ENCODE measurements around the gene CAMTA1.

Gene CAMTA1

DNA sequence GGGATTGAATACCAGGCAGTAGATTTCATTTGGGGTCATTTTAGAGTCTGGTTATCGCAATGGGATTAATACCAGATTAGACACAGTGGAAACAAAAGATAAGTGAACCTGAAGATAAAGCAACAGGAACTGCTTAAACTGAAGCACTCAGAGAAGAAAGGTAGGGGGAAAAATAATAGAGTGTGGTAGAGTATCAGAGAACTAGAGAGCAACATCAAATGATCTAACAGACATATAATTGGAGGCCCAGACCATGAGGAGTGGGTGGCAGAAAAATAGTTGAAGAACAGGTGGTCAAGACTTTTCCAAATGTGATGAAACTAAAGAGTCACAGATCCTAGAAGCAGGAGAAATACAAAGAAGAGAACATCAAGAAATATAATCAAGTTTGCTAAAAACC lies 484.3 kb downstream of the CAMTA1 start:
- TF ChIP-seq, protein P1, sequence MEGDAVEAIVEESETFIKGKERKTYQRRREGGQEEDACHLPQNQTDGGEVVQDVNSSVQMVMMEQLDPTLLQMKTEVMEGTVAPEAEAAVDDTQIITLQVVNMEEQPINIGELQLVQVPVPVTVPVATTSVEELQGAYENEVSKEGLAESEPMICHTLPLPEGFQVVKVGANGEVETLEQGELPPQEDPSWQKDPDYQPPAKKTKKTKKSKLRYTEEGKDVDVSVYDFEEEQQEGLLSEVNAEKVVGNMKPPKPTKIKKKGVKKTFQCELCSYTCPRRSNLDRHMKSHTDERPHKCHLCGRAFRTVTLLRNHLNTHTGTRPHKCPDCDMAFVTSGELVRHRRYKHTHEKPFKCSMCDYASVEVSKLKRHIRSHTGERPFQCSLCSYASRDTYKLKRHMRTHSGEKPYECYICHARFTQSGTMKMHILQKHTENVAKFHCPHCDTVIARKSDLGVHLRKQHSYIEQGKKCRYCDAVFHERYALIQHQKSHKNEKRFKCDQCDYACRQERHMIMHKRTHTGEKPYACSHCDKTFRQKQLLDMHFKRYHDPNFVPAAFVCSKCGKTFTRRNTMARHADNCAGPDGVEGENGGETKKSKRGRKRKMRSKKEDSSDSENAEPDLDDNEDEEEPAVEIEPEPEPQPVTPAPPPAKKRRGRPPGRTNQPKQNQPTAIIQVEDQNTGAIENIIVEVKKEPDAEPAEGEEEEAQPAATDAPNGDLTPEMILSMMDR (IDR thresholded peaks at IDR 0.05; ENCODE audit: insufficient read depth, low read depth, low read length, missing control alignments), result no peak
- no peak overlapping the region for H3K4me3 ChIP-seq (ENCODE audit: low read depth, low read length)
- DNase-seq (ENCODE audit: low read depth), result no peak

DNA sequence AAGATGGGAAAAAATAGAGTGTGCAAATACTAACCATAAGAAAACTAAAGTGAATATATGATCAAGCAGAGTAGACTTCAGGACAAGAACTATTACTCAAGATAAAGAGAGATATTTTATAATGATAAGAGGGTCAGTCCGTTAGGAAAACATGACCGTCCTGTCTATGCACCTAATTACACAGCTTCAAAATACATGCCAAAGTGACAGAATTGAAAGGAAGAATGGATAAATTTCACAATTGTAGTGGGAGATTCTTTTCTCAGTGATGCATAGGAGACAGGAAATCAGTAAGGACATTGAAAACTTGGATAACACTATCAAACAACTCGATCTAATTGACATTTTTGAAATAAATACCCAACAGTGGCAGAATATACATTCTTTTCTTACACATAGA lies 489.0 kb downstream of the CAMTA1 start:
- DNase-seq (ENCODE audit: low read depth), result no peak

DNA sequence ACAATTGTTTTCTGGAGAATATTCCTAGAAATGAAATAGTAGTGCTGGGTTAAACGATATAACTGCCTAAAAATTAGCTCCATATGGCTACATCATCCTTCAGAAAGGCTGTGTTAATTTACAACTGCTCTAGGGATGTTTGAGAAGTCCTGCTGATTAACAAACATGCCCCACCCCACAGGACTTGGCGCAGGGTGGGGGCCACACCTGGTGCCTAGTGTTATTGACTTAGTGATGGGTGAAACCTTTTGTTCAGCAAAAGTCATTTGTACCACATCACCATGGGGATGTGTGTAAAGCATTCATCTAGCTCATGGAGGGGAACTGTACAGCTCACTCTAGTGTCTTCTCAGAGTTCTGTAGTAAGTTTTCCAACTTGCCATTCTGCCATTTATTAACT lies 492.8 kb downstream of the CAMTA1 start:
- H3K4me3 ChIP-seq (ENCODE audit: low read depth, low read length), result no peak overlapping the region
- TF ChIP-seq, protein P1 (IDR thresholded peaks at IDR 0.05; ENCODE audit: insufficient read depth, low read depth, low read length, missing control alignments), result no peak
- DNase-seq (ENCODE audit: low read depth), result no peak

More for the DNA sequence above, 489.0 kb downstream of the CAMTA1 start:
- TF ChIP-seq, protein P1 (IDR thresholded peaks at IDR 0.05; ENCODE audit: insufficient read depth, low read depth, low read length, missing control alignments), result no peak
- H3K4me3 ChIP-seq (ENCODE audit: low read depth, low read length), result no peak overlapping the region

DNA sequence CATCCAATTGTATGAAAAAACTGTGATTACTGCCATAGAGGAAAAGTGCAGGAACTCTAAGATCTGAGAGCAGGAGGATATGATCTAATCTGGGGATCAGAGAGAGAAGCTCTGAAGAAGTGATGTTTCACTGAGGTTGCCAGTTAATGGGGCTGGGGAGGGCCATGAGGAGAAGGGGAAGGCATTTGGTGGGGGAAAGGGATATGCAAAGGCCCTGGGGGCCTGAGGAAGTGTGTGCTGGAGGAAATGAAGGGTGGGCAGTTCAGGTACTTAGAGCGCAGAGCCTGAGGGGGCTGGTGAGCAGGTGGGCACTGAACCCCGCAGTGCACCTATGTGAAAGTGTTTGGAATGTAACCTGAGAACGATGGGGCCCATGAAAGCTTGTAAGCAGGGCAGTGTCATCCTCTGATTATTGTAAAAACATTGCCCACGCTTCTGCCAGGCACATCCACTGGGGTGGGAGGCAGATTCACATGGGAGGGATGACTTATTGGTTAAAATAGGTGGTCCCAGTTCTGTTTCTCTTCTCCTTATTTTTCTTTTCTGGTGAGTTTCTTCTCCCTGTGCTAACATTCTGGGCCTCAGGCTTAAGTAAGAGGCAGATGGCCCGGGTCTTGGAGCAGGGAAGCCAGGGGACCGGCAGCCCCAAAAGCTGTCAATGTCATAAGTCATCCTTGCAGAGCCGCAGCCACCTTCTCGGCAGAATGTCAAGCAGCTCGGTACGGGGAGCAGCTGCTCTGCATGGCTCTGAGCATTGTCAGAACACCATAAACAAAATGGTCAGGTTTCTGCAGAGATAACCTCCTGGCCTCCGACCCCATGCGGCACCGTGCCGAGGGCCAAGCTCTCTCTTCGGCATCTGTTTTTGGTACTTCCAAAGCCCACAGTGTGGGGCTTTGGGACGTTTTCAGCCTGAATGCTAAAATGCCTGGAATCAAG lies 493.8 kb downstream of the CAMTA1 start:
- no peak overlapping the region for H3K4me3 ChIP-seq (ENCODE audit: low read depth, low read length)
- no peak for DNase-seq (ENCODE audit: low read depth)
- TF ChIP-seq, protein P1 (IDR thresholded peaks at IDR 0.05; ENCODE audit: insufficient read depth, low read depth, low read length, missing control alignments), result no peak

DNA sequence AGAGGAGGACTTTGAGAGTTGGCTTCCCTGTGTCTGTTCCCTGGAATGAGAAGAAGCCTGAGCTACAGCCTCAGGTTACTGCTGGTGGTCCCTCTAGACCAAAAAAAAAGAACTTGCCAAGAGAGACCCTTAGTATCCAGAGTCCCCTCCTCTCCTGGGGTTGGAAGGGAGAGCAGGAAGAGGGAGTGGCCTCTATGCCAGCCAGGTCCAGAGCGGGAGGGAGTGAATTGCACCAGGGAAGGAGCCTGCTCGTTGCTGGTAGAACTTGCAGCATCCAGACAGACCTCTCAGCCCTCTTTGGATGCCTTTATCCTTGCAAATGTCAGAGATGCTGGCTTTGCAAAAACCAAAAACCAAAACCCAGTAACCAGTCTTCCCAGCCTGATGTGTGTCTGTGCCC lies 494.5 kb downstream of the CAMTA1 start:
- DNase-seq (ENCODE audit: low read depth), result no peak
- H3K4me3 ChIP-seq (ENCODE audit: low read depth, low read length), result no peak overlapping the region
- TF ChIP-seq, protein P1 (IDR thresholded peaks at IDR 0.05; ENCODE audit: insufficient read depth, low read depth, low read length, missing control alignments), result no peak

DNA sequence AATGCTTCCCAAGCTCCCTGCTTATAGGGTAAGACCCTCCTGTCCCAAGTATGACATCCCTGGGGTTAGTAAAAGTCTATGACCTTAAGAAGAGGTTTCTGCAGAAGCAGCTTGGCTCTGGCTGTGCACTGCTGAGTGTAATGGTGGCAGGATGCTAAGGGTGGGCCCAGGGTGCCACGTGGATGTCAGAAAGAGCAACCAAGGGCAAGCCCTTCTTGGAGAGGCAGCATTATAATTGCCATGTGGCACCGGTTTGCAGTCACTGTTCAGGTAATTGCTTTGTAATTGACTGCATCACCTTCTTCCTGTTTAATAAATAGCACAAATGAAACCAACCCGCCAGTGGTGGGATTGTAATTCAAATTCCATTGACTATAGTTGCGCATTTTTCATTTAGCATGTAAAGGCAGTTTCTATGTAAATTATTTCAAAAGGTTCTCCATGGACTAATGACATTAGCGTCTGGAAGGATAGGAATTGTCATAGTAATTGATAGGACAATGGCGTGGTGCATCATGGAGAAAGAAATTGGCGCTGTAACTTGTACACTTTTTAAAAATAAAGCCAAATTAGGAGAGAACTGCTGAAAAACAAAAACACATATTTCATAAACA lies 495.2 kb downstream of the CAMTA1 start:
- no peak overlapping the region for H3K4me3 ChIP-seq (ENCODE audit: low read depth, low read length)
- TF ChIP-seq, protein P1 (IDR thresholded peaks at IDR 0.05; ENCODE audit: insufficient read depth, low read depth, low read length, missing control alignments), result no peak
- DNase-seq (ENCODE audit: low read depth), result no peak

Measured in GM12865 (cell line).